Ishikawa (cell line): ENCODE measurements around the gene PHOSPHO2.

Experiments used
- CEBPB ChIP-seq: IDR thresholded peaks from 2 replicates; pipeline ENCODE4 v1.6.1; 2012
- CREB1 ChIP-seq: IDR thresholded peaks from 2 replicates; pipeline ENCODE4 v1.6.1; 2012; ENCODE audit warnings: low read depth
- EGR1 ChIP-seq: IDR thresholded peaks from 2 replicates; pipeline ENCODE4 v1.6.1; 2012
- EP300 ChIP-seq: IDR thresholded peaks from 2 replicates; pipeline ENCODE4 v1.6.1; 2012; ENCODE audit warnings: borderline replicate concordance
- FOXM1 ChIP-seq: IDR thresholded peaks from 2 replicates; pipeline ENCODE4 v1.6.1; 2012; ENCODE audit warnings: low read depth, borderline replicate concordance
- NFIC ChIP-seq: IDR thresholded peaks from 2 replicates; pipeline ENCODE4 v1.6.1; 2012
- RAD21 ChIP-seq: IDR thresholded peaks from 2 replicates; pipeline ENCODE4 v1.6.1; 2012; ENCODE audit warnings: low read depth
- TAF1 ChIP-seq: IDR thresholded peaks from 2 replicates; pipeline ENCODE4 v1.6.1; 2012; ENCODE audit warnings: low read depth, mild to moderate bottlenecking
- TCF12 ChIP-seq: IDR thresholded peaks from 2 replicates; pipeline ENCODE4 v1.6.1; 2012; ENCODE audit warnings: low read depth
- TEAD4 ChIP-seq: IDR thresholded peaks from 2 replicates; pipeline ENCODE4 v1.6.1; 2012
- USF1 ChIP-seq: IDR thresholded peaks from 2 replicates; pipeline ENCODE4 v1.6.1; 2012
- YY1 ChIP-seq: IDR thresholded peaks from 2 replicates; pipeline ENCODE4 v1.6.1; 2012; ENCODE audit warnings: low read depth
- ZBTB7A ChIP-seq: IDR thresholded peaks from 2 replicates; pipeline ENCODE4 v1.6.1; 2012; ENCODE audit warnings: low read depth
- TF ChIP-seq, protein P1 (sequence below): IDR thresholded peaks from 2 replicates; pipeline ENCODE4 v1.6.1; 2012
- TF ChIP-seq, protein P2 (sequence below): IDR thresholded peaks from 2 replicates; pipeline ENCODE4 v1.6.1; 2012; ENCODE audit warnings: low read depth, mild to moderate bottlenecking

The PHOSPHO2 gene

GRCh38 chr2:169721016-169721415 is 26.7 kb downstream of the PHOSPHO2 start:
- TF ChIP-seq TCF12: no peak
- TF ChIP-seq, protein P1, sequence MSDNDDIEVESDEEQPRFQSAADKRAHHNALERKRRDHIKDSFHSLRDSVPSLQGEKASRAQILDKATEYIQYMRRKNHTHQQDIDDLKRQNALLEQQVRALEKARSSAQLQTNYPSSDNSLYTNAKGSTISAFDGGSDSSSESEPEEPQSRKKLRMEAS: no peak
- no peak for TF ChIP-seq USF1
- no peak for TF ChIP-seq FOXM1
- TF ChIP-seq CEBPB: no peak
- TF ChIP-seq RAD21: no peak
- TF ChIP-seq TEAD4: no peak
- no peak for TF ChIP-seq NFIC

DNA sequence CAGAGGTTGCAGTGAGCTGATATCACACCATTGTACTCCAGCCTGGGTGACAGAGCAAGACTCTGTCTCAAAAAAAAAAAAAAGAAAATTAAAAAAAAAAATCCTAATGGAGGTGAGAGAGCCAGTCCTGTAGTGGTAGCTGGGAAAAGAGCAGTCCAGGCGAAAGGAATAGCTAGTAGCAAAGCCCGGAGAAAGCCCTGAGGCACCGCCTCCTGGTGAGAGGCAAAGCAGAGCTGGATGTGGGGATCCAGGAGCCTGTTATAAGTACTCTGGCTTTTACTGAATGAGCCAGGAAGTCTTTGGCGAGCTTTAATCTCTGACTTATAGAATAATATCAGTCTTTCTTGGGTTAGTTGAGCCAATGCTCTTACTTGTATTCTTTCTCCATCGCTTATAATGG is 32.8 kb downstream of the PHOSPHO2 start:
- TF ChIP-seq YY1 (no peak), TCF12 (no peak), ZBTB7A (no peak), FOXM1 (no peak), TAF1 (no peak), CEBPB (no peak), TEAD4 (no peak), EP300 (no peak), EGR1 (no peak), CREB1 (no peak), NFIC (no peak), RAD21 (no peak)
- TF ChIP-seq, protein P1: no peak
- TF ChIP-seq, protein P2, sequence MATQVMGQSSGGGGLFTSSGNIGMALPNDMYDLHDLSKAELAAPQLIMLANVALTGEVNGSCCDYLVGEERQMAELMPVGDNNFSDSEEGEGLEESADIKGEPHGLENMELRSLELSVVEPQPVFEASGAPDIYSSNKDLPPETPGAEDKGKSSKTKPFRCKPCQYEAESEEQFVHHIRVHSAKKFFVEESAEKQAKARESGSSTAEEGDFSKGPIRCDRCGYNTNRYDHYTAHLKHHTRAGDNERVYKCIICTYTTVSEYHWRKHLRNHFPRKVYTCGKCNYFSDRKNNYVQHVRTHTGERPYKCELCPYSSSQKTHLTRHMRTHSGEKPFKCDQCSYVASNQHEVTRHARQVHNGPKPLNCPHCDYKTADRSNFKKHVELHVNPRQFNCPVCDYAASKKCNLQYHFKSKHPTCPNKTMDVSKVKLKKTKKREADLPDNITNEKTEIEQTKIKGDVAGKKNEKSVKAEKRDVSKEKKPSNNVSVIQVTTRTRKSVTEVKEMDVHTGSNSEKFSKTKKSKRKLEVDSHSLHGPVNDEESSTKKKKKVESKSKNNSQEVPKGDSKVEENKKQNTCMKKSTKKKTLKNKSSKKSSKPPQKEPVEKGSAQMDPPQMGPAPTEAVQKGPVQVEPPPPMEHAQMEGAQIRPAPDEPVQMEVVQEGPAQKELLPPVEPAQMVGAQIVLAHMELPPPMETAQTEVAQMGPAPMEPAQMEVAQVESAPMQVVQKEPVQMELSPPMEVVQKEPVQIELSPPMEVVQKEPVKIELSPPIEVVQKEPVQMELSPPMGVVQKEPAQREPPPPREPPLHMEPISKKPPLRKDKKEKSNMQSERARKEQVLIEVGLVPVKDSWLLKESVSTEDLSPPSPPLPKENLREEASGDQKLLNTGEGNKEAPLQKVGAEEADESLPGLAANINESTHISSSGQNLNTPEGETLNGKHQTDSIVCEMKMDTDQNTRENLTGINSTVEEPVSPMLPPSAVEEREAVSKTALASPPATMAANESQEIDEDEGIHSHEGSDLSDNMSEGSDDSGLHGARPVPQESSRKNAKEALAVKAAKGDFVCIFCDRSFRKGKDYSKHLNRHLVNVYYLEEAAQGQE: no peak

- TF ChIP-seq ZBTB7A (no peak), YY1 (no peak), RAD21 (no peak), TAF1 (no peak), EGR1 (no peak), USF1 (no peak), CREB1 (no peak)
These were observed 35.0 kb downstream of the PHOSPHO2 start for GRCh38 chr2:169729274-169729605.

DNA sequence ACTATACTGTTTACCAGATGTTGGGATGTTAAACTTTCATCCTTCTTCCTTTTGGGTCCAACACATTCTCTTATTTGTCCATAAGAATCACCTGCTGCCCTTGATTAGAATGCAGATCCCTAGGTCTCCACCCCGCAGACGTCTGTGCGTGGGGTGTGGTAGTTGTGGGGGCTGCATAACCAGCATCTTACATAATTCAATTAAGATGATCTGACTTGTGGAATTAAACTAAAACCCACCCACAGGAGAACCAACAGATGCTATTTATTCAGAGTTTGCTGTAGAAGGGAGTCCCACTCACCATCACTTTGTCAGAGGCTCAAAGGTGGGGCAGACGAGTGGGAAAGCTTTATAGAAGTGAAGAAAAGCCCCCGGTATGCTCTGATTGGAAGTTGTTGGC is 37.8 kb downstream of the PHOSPHO2 start:
- TF ChIP-seq FOXM1 (no peak), ZBTB7A (no peak), USF1 (no peak), TCF12 (no peak), CEBPB (no peak), YY1 (no peak), TEAD4 (no peak), NFIC (no peak), TAF1 (no peak), CREB1 (no peak), EGR1 (no peak), EP300 (no peak), RAD21 (no peak)
- TF ChIP-seq, protein P1: no peak
- TF ChIP-seq, protein P2: no peak

DNA sequence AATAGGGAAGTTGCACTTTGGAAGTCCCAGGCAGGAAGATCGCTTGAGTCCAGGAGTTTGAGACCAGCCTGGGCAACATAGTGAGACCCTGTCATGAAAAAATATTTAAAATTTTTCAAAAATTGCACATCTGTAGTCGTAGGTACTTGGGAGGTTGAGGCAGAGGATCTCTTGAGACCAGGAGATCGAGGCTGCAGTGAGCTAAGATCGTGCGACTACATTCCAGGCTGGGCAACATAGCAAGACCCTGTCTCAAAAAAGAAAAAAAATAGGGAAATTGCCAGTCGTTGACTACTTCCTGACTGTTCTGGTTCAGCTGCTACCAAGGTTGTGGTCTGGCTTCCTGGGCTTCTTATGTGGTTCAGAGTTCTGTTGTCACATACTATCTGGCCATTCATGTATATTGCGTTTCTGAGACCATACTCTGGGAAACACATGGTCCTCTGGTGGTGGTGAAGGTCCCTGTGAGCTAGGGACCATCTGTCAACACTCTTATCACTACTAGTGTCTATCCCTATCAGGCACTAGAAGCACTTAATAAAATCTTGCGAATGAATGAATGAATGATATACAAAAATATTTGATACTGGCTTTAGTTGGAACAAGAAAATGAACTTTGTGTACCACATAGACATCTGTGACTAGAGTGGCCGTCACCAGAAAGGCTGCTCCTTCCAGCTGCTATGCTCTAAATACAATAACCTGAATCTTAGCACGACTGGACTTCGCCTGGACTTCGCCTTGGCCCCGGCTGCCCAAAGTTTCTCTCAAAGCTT is 38.5 kb downstream of the PHOSPHO2 start:
- TF ChIP-seq TAF1 (no peak), FOXM1 (no peak)
